SH-SY5Y (cell line): ENCODE measurements around the gene CAMTA1.

Experiments
- GATA2 ChIP-seq: IDR thresholded peaks from 2 replicates; pipeline ENCODE4 v1.6.1; 2011; ENCODE audit warnings: mild to moderate bottlenecking, low read depth, low read length
- GATA3 ChIP-seq: IDR thresholded peaks from 2 replicates; pipeline ENCODE4 v1.6.1; 2011; ENCODE audit warnings: low read depth, mild to moderate bottlenecking, low read length, moderate library complexity

CAMTA1 gene

DNA sequence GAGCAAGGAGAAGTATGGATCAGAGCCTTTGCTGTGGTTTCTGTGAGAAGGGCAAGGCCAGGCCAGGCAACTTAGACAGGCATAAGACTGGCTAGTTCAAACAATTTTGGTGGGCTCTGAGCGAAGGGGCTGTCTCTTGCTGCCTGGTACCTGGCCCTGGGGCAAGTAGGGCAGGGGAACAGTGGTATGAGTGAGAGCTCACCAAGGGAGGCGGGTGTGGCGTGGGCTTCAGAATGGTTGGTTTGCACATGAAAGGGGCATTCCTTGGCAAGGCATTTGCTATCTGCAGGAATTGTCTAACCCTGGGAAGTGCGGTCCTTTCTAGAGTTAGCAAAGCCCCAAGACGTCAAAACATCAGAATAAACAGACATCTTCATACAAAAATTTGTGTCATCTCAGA, 210.5 kb downstream of the CAMTA1 start:
- TF ChIP-seq GATA2: no peak
- no peak for TF ChIP-seq GATA3

DNA sequence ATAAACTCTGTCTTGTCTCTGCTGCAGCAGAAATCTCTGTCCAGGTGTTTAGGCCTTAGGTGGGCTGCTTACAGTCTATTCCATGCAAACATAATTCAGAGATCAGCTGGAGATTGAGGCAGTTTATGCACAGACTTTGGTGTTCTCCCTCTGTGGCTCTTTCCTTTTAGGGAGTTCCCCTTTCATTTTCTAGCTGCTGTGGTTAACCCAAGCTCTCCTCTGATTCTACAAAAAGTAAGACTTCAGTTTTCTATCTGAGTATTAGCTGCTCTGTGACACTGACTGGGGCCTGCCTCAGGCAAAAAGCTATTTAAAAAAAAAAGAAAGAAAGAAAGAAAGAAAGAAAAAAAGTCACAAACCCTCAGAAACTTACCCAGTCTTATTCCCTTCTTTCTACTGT, 211.1 kb downstream of the CAMTA1 start:
- TF ChIP-seq GATA3 (no peak), GATA2 (no peak)

DNA sequence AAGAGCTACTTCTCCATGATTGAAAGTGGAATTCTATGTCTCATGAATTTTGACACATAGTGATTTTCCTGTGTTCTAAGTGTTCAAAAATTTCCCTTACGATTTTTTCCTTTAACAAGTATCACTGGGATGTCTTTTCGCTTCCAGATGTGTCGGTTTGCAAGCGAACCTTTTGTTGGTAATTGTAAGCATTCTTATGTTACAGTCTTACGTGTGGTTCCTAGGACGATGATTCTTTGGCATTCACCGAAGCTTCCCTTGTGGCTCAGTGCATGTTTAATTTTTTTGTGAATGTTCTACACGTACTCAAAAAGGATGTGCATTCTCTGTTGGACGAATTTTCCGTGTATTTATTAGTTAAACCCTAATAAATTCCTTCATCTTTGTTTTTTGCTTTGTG, 211.6 kb downstream of the CAMTA1 start:
- TF ChIP-seq GATA2: no peak

DNA sequence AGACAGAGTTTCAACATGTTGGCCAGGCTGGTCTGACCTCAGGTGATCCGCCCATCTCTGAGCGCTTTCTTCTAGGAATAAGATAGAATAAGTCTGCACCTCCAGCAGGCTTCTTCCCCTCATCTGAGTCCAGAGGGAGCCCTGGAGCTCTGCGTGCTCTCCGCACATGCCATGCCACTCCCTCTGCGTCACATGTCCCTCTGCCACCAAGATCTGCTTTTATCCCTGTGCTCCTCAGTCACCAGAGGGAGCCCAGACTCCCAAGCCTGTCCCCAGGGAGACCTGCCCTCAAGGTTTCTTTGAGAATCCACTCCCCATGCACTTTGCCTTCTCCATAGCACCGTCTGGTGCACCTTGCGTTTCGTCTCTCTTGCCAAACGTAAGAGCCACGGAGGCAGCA, 213.0 kb downstream of the CAMTA1 start:
- TF ChIP-seq GATA3 (no peak), GATA2 (no peak)

DNA sequence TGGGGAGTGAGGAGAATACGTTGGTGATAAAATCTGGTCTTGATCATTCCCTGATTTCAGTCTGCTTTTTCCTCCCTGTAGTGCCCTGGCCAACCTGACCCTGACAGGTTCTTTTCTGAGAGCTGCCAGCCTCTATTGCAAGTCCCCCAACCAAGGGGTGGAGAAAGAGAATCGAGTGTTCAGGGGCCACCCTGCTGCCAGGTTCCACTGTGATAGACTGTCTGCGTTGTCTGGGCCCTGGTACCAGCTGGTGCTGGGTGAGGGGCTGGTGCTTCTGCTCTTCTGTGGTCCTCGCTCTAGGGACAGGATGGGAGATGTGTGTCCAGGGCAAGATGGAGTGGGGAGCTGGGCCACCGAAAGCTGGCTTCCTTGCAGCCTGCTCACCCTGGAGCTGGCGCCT, 214.6 kb downstream of the CAMTA1 start:
- no peak for TF ChIP-seq GATA2
- TF ChIP-seq GATA3: no peak

DNA sequence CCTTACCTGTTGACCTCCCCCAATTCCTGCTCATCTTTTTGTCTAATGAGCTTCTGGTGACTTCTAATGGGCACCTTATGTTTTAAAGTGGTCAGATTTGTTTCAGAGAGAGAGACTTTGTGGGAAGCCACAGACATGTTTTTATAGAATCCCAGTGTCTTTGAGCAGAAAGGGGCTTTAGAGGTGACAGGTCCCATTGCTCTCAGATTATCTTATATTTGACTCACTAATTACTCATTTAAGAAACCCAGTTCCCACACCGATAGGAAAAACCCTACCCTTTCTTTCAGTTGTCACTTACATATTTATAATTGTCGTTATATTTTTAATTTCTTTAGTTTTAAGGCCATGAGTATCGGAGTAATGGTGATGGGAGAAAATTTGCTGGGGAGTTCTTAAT, 215.5 kb downstream of the CAMTA1 start:
- TF ChIP-seq GATA2 (no peak), GATA3 (no peak)

DNA sequence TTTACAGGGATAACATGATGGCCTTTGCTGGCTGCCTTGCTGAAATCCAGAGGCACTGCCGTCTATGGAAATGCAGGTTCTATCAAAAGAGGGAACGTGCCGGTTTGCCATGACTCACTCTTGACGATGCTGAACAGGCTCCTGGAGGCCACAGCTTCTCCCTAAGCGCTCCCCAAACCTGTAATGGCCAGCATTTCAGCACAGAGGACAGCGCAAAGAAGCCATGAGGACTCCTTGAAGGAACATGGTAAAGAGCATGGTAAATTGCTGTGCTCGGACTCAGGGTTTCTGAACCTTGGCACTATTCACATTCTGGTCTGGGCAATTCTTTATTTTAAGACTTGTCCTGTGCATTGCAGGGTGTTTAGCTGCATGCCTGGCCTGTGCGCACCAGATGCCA, 217.5 kb downstream of the CAMTA1 start:
- TF ChIP-seq GATA3 (no peak), GATA2 (no peak)

DNA sequence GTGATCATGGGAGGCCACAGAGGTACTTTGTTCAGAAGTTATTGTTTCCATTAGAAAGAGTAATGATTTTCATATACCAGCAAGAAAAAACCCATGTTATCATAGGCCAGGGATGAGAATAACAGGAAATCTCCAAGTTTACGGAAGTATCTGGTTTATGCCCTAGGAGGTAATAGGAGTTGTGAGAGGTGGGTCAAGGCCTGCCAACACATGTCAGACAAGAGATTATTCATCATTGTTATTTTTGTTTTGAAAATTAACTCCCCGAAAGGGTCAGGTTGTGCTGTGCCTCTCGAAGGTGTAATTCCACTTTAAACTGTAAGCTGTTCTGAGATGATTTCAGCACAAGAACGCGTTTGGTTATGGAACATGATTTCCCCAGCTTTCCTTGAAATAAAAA, 218.4 kb downstream of the CAMTA1 start:
- TF ChIP-seq GATA2 (no peak), GATA3 (no peak)

DNA sequence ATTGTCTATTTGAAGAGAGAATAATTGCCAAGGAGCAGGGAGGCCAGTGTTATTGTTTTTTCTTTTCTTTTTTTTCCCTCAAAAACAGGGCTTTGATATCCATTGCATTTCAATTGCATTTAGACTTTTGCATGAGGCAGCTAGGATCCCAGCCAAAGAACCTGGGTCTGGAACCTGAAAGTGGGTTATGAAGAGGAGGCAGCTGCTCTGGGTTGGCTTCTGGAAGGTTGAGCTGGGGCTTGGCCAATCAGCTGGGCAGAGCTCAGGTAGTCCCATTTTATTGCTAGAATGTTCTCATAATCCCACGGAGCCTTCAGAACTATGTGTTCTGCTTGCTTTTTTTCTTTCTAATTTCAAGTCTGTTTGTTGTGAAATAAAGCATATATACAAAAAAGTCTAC, 218.9 kb downstream of the CAMTA1 start:
- TF ChIP-seq GATA3 (no peak), GATA2 (no peak)

DNA sequence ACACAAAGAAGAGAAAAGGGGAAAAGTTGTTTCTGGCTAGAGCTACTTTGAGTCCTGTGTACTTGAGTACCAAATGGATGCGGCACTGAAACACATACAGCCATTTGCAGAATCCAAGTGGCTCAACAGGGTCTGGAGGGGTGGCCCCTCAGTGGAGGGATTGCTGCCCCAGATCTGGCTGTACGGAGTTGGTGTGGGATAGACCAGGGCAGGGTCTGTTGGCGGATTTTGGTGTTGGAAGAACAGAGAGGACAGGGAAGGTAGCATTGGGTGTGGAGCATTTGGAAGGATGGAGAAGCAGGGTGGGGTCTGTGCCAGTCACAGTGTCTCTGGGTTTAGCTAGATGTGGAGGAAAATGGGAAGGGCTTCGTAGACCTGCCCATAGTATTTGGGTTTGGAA, 220.5 kb downstream of the CAMTA1 start:
- TF ChIP-seq GATA3 (no peak), GATA2 (no peak)

DNA sequence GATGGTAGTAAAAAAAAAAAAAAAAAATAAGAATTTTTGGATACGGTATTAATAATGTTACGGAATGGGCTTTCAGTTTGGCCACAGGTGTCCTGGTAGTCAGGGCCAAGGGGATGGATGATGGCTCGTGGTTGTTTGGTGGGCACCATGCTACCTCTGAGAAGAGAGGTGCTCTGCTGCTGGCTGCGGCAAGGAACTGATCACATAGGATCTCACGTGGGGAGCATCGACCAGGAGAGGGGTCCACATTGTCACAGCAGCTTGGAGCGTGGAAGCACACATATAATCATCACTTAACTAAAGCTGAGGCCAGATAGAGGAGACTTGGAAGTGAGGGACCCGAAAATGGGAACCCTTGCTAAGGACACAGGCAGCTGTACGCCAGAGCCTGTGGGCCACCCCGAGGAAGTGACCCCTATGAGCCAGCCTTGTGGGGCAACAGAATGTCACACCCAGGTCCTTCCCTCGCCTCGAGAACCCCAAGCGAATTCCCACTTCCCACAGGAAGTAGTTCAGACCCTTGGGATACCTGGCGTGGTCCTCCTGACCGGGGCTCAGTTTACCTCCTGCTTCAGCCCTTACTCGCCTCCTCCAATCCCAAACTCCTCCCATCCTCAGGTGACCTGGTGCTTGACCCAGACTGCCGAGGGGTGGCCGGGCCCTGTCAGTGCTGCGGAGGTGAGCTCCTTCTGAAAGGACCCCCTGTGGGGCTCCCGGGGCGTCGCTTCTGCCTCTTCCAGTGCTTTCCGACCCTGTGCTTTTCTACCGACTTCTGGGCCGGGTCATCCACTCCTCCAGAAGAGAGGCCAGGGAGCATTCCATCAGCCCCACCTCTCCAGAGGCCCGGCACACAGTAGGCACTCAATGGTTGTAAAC, 222.0 kb downstream of the CAMTA1 start:
- TF ChIP-seq GATA3 (no peak), GATA2 (no peak)

DNA sequence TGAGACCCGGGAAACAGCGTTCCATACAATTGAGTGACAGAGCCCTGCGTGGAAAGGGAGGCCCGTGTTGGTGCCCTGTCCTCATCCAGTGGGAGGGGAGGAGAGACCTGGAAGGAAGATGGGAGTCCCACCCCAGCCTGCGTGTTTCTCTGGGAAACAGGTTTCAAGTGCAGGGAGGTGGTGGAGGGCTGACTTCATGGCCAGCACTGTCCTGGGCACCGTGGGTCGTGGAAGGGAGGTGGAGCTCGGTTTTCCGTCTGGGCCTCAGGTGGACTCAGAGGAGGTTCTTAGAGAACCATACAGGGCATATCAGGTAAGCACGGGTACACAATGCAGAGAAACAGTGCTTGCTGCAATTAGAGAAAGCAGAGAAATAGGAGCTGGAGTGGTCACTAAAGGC, 222.6 kb downstream of the CAMTA1 start:
- TF ChIP-seq GATA2: no peak
- TF ChIP-seq GATA3: no peak

DNA sequence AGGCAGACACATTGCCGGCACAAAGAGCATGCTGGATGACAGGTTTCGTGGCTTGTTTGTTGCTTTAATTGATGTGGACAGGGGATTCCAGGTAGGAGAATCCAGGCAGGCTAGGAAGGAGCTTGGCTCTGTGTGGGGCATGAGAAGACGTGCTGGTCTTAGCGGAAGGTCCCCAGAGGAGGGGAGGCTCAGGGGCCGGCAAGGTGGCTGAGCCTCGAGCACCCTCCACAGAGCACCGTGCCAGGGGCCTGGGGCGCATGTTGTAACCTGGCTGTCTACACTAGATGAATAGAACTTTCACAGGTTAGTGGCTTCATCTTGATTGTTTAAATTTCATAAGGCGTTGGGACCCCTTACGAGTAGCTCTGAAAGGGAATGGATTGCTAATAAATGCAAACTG, 223.1 kb downstream of the CAMTA1 start:
- TF ChIP-seq GATA3: no peak
- no peak for TF ChIP-seq GATA2

DNA sequence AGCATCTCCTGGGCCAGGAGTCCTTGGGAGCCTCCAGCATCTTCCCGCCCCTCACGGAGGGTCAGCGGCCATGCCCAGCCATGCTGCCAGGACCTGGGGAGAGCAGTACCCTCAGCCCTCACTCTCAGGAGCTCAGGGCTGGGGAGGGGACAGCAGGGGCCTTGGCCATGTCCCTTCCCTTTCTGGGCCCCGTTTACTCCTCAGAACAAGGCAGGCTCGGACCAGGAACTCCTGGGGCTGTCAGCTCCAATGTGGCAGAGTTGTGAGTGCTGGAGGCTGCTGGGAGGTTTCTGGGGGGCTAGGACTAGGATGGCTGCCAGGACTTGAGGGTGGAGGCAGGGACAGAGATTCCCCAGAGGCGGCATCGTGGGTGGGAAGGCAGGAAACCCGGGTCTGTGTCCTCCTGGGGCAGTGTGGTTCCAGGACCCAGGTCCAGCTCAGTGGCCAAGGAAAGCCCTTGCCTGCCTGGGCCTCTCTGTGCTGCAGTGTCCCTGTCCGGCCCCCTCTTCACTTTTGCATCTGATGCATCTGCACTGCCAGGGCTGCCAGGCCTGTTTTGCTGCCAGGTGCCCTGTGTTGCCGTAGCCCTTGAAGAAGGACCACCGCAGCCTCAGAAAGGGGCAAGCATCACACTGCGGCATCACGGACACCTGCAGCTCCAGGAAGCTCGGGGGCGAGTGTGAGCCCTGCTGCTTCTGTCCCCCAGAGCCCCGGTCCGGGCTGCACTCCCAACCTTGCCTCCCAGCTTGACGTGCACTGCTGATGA, 223.9 kb downstream of the CAMTA1 start:
- TF ChIP-seq GATA3 (no peak), GATA2 (no peak)
